ENCODE measurements around the gene ARPC1B.

GRCh38 chr7:99326408-99326782 is 48.1 kb upstream of the ARPC1B start:
- TF ChIP-seq POLR2A (IDR thresholded peaks at IDR 0.05) (no peak), CTCF (IDR thresholded peaks at IDR 0.05) (no peak)
